OCI-LY1 (cell line): ENCODE data around the gene NKX2-2.

ENCODE experiments used
- CTCF ChIP-seq: fragments of 200-600 bp; sonication (generic), shearing (Covaris generic); IDR thresholded peaks from 2 replicates; pipeline ENCODE4 v1.5.1; 2017; ENCODE audit warnings: mild to moderate bottlenecking, antibody characterized with exemption, low read length, moderate library complexity, mixed read lengths
- EZH2 ChIP-seq: fragments of 200-600 bp; sonication (generic), shearing (Covaris generic); IDR thresholded peaks from 2 replicates; pipeline ENCODE4 v1.8.0; 2017; ENCODE audit warnings: borderline replicate concordance, mixed run types, mild to moderate bottlenecking, antibody characterized with exemption, low read length, moderate library complexity, mixed read lengths

GRCh38 chr20:21509597-21510371, 4.1 kb downstream of the NKX2-2 start:
- TF ChIP-seq EZH2 = no peak
- no peak for TF ChIP-seq CTCF
